ENCODE measurements around the gene MLH1.

DNA sequence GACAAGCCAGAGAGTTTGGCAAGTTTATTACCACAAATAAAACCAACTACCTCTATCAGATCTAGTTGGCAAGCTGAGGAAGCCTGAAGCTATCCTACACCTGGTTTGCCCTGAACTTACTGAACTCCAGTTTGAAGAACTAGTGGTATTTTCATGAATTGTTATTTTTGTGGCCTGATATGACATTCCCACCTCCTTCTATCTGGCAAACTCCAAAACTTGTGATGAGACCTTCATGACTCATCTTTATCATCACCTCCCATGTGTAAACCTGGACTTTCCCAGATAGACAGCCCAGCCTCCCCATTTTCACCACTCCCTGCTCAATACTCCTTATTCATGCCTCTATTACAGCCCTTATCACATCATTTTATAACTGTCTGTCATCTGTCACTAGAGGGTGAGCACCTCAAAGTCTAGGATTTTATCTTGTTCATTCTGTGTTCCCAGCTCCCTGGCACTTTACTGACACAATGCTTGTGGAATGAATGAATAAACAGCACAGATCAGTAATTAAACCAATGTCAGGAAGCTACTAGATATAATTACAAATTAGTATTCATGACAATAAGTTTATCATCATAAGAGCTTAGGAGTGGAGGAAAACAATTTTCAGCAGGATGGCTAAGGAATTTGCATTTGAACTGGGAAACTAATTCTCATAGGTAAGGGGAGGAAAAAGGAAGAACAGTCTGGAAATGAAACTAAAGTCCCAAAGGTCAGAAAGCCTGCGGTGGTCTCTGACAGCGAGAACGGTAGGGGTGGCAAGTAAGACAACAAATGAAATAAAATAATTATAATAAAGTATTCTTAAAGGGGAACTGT lies 35.2 kb upstream of the MLH1 start:
- TF ChIP-seq, protein P1, sequence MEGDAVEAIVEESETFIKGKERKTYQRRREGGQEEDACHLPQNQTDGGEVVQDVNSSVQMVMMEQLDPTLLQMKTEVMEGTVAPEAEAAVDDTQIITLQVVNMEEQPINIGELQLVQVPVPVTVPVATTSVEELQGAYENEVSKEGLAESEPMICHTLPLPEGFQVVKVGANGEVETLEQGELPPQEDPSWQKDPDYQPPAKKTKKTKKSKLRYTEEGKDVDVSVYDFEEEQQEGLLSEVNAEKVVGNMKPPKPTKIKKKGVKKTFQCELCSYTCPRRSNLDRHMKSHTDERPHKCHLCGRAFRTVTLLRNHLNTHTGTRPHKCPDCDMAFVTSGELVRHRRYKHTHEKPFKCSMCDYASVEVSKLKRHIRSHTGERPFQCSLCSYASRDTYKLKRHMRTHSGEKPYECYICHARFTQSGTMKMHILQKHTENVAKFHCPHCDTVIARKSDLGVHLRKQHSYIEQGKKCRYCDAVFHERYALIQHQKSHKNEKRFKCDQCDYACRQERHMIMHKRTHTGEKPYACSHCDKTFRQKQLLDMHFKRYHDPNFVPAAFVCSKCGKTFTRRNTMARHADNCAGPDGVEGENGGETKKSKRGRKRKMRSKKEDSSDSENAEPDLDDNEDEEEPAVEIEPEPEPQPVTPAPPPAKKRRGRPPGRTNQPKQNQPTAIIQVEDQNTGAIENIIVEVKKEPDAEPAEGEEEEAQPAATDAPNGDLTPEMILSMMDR (IDR thresholded peaks at IDR 0.05): no peak
- TF ChIP-seq POLR2AphosphoS5 (IDR thresholded peaks at IDR 0.05) (peak in 2 of 3 donors; percentile 38 to 56), POLR2A (IDR thresholded peaks at IDR 0.05) (no peak), EP300 (IDR thresholded peaks at IDR 0.05; ENCODE audit: low read depth) (no peak)

All from transverse colon (tissue), 4 donors.